Measurements from ENCODE around the gene INVS. TPM values are rescaled to one million over a fixed set of nuclear protein-coding genes. Genes with fewer than 3 reads are reported as not detected.
"Not testable (repeated sequence)": the region's sequence is repeated elsewhere in the genome, so short reads cannot be mapped to it uniquely, and the experiment has no call there.

Gene INVS
- total RNA-seq, 1 donor from 2014 or later = 24.0 TPM

DNA sequence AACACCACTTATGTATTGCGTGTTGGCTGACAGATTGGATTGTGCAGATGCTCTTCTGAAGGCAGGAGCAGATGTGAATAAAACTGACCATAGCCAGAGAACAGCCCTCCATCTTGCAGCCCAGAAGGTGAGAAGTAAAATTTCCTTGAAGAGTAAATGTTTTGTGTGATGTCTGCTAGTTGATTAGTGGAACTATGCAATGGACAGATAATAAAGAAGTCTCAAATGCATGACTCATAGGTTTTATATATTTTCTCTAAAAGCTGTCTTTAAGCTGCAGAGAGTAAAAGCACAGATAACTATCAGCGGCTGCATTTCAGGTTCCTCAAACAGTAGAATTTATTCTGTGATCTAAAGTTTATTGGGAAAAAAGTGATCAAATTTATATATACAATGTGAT is 27.4 kb downstream of the INVS start:
- Mint-ChIP-seq H3K4me3 (no peak overlapping the region), H3K27ac (no peak overlapping the region), H3K4me1 (ENCODE audit: unreplicated experiment) (no peaks in the 10 kb centered on the region), H3K36me3 (peaks cover 21% of the 10 kb centered on the region), H3K27me3 (no peaks in the 10 kb centered on the region), H3K9me3 (no peaks in the 10 kb centered on the region)
- DNase-seq (ENCODE audit: extremely low spot score, unreplicated experiment) = no peak
- TF ChIP-seq, protein P1, sequence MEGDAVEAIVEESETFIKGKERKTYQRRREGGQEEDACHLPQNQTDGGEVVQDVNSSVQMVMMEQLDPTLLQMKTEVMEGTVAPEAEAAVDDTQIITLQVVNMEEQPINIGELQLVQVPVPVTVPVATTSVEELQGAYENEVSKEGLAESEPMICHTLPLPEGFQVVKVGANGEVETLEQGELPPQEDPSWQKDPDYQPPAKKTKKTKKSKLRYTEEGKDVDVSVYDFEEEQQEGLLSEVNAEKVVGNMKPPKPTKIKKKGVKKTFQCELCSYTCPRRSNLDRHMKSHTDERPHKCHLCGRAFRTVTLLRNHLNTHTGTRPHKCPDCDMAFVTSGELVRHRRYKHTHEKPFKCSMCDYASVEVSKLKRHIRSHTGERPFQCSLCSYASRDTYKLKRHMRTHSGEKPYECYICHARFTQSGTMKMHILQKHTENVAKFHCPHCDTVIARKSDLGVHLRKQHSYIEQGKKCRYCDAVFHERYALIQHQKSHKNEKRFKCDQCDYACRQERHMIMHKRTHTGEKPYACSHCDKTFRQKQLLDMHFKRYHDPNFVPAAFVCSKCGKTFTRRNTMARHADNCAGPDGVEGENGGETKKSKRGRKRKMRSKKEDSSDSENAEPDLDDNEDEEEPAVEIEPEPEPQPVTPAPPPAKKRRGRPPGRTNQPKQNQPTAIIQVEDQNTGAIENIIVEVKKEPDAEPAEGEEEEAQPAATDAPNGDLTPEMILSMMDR (conservative IDR thresholded peaks at IDR 0.05) = no peak

DNA sequence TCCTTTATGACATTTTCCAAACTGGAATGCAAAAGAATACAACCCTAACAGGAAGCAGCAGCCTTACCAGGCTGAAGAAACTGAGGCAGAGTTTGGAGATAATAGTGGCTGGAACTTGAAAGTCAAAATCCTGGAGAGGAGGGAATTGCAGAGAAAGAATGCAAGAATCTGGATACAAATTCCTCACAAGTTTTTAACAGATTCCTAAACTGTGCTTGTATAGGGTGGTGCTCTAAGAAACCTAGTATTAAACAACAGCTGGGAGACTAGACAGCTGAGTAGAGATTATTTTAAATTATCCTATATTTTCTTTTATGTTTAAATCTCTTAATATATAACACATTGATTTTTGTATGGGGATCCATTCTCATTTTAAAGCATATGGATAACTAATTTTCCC is 30.7 kb downstream of the INVS start:
- Mint-ChIP-seq H3K9me3 (no peaks in the 10 kb centered on the region), H3K27me3 (no peaks in the 10 kb centered on the region), H3K27ac (no peak overlapping the region), H3K4me1 (ENCODE audit: unreplicated experiment) (no peaks in the 10 kb centered on the region), H3K4me3 (no peak overlapping the region), H3K36me3 (peaks cover 36% of the 10 kb centered on the region)
- no peak for DNase-seq (ENCODE audit: extremely low spot score, unreplicated experiment)
- TF ChIP-seq, protein P1 (conservative IDR thresholded peaks at IDR 0.05) = no peak

DNA sequence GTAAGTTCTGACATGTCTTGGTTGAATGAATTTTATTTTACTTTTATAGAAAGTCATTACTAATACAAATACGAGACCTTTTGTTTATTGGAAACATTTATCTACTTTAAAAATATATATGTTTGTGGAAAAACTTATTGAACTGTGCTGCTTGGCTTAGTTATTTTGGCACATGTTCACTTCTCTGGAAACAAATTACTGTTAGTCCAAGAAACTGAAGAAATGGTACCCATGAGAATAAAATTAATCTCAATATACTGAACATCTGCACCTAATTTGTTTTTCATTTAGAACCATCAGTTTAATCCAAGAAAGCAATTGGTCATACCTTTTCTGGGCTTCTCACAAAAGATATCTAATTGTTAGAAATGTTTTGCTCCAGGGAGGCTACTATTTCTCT is 32.2 kb downstream of the INVS start:
- Mint-ChIP-seq H3K27ac (no peak overlapping the region), H3K4me1 (ENCODE audit: unreplicated experiment) (no peaks in the 10 kb centered on the region), H3K27me3 (no peaks in the 10 kb centered on the region), H3K36me3 (peaks cover 33% of the 10 kb centered on the region), H3K9me3 (no peaks in the 10 kb centered on the region), H3K4me3 (no peak overlapping the region)
- TF ChIP-seq, protein P1 (conservative IDR thresholded peaks at IDR 0.05) = no peak
- no peak for DNase-seq (ENCODE audit: extremely low spot score, unreplicated experiment)

DNA sequence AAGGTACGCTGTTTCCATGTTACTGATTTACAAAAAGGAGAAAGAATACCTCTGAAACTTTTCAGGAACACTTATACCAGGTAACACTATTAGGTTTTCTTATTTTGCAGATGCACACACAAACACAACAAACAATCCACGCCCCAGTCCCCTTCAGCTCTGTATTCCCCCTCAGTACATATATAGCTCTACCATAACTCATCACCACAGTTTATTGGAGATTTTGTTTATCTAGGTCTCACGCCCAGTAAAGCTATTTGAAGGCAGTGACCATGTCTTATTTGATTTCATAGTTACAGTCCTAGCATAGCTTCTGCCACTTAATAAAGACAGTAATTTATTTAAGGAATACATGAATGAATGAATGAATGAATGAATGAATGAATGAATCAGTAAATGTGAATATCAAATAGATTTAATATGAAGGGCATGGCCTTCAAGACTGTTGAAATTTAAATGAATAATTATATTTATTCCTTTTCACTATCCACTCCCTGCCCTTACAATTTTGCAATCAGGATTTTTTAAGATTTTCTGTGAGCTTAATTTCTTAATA is 32.9 kb downstream of the INVS start:
- H3K4me1 Mint-ChIP-seq (ENCODE audit: unreplicated experiment) = no peaks in the 10 kb centered on the region
- H3K27me3 Mint-ChIP-seq = no peaks in the 10 kb centered on the region

DNA sequence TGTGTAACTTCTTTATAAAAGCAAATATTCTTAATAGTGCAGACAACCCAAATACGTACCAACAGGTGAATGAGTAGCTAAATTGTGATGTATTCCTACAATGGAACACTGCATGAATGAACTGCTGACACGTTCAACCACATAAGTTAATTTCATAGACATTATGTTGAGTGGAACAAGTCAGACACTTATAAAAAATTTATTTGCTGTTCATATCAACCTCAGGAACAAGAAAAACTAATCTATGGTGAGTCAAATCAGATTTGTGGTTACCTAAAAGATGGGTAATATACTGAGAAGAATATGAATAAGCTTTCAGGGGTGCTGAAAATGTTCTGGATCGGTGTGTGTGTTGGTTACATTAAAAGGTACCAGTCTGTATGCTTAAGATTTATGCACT is 35.7 kb downstream of the INVS start:
- Mint-ChIP-seq H3K27me3 (no peaks in the 10 kb centered on the region), H3K4me1 (ENCODE audit: unreplicated experiment) (no peaks in the 10 kb centered on the region), H3K9me3 (no peaks in the 10 kb centered on the region), H3K4me3 (no peak overlapping the region), H3K27ac (no peak overlapping the region), H3K36me3 (peaks cover 29% of the 10 kb centered on the region)
- TF ChIP-seq, protein P1 (conservative IDR thresholded peaks at IDR 0.05) = no peak
- no peak for DNase-seq (ENCODE audit: extremely low spot score, unreplicated experiment)

More for the DNA sequence above, 32.9 kb downstream of the INVS start:
- Mint-ChIP-seq H3K9me3 (no peaks in the 10 kb centered on the region), H3K27ac (no peak overlapping the region), H3K4me3 (no peak overlapping the region), H3K36me3 (peaks cover 36% of the 10 kb centered on the region)
- TF ChIP-seq, protein P1 (conservative IDR thresholded peaks at IDR 0.05) = no peak
- DNase-seq (ENCODE audit: extremely low spot score, unreplicated experiment) = no peak

DNA sequence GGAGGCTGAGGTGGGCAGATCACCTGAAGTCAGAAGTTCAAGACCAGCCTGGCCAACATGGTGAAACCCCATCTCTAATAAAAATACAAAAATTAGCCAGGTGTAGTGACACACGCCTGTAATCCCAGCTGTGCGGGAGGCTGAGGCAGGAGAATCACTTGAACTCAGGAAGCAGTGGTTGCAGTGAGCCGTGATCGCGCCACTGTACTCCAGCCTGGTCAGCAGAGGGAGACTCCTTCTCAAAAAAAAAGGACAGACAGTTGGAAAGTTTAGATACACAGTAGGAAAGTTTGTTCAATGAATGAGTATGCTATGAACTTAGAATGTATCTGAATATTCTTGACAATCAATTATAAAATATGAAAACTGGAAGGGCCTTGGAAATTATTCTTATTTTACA is 37.8 kb downstream of the INVS start:
- H3K4me1 Mint-ChIP-seq (ENCODE audit: unreplicated experiment); DNase-seq (ENCODE audit: extremely low spot score, unreplicated experiment); H3K9me3 Mint-ChIP-seq; H3K27ac Mint-ChIP-seq; H3K4me3 Mint-ChIP-seq; H3K27me3 Mint-ChIP-seq: not testable (repeated sequence)
- peaks cover 28% of the 10 kb centered on the region for H3K36me3 Mint-ChIP-seq

DNA sequence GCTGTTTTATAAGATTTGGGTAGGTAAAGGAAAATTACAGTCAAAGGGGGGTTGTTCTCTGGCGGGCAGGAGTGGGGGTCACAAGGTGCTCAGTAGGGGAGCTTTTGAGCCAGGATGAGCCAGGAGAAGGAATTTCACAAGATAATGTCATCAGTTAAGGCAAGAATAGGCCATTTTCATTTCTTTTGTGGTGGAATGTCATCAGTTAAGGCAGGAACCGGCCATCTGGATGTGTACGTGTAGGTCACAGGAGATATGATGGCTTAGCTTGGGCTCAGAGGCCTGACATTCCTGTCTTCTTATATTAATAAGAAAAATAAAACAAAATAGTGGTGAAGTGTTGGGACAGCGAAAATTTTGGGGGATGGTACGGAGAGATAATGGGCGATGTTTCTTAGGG is 41.3 kb downstream of the INVS start:
- H3K4me1 Mint-ChIP-seq (ENCODE audit: unreplicated experiment); DNase-seq (ENCODE audit: extremely low spot score, unreplicated experiment); H3K36me3 Mint-ChIP-seq; H3K4me3 Mint-ChIP-seq; H3K27me3 Mint-ChIP-seq; H3K9me3 Mint-ChIP-seq; H3K27ac Mint-ChIP-seq: not testable (repeated sequence)

DNA sequence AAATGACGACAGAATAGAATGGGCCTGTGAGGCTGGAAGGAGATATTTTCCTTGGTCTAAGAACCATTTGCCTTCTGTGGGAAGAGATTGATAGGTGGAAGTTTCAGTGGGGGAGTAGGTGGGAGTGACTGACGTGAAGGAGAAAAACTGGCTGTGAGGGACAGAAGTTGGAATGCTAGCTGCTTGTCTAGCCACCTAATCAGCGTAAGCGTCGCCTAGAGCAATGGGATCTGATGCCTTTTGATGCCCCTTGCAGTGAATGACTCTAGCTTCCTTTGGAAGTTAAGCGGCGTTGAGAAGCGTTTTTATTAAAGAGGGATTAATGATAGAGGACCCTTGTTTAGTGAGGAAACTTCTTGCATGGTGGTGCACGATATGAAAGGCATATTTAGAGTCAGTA is 42.8 kb downstream of the INVS start:
- H3K27ac Mint-ChIP-seq = not testable (repeated sequence)

DNA sequence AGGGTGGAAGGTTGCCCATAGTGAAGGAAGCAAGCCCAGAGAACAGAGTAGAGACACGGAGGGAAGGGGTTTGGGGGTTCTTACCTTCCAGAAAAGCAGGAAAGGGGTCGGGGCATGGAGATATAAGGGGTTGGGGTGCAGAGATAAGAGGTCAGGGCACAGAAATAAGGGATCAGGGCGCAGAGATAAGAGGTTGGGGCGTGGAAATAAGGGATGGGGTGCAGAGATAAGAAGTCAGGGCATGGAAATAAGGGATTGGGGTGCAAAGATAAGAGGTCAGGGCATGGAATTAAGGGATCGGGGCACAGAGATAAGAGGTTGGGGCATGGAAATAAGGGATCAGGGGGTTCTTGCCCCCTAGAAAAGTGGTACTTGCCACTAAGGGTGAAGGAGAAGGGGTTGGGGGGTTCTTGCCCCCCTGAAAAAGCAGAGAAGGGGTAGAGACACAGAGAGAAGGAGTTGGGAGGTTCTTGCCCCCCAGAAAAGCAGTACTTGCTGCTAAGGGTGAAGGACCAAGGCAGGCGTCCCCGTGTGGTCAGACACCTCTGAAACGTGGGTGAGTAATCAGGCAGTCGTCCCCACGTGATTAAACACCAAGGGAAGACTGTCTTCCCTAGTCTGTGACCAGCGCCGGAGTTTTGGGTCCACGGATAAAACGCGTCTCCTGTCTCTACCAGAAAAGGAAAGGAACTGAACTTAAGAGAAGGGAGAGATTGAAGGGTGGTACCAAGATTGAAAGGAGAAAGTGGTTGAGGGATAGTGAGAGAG is 46.3 kb downstream of the INVS start:
- not testable (repeated sequence) for H3K27me3 Mint-ChIP-seq; H3K36me3 Mint-ChIP-seq; H3K9me3 Mint-ChIP-seq; DNase-seq (ENCODE audit: extremely low spot score, unreplicated experiment); H3K4me3 Mint-ChIP-seq; H3K27ac Mint-ChIP-seq
- peaks cover 24% of the 10 kb centered on the region for H3K4me1 Mint-ChIP-seq (ENCODE audit: unreplicated experiment)

More for the DNA sequence above, 42.8 kb downstream of the INVS start:
- DNase-seq (ENCODE audit: extremely low spot score, unreplicated experiment); H3K4me3 Mint-ChIP-seq; H3K36me3 Mint-ChIP-seq; H3K9me3 Mint-ChIP-seq; H3K27me3 Mint-ChIP-seq: not testable (repeated sequence)
- peaks cover 15% of the 10 kb centered on the region for H3K4me1 Mint-ChIP-seq (ENCODE audit: unreplicated experiment)

Measured in type B pancreatic cell (in vitro differentiated cells).